HCT116 (cell line): ENCODE measurements around the gene THSD7B. TPM values are rescaled to one million over a fixed set of nuclear protein-coding genes. Genes with fewer than 3 reads are reported as not detected.

Experiments
- ATAC-seq: fragments of 200-7000 bp; cut with Tn5 transposase; 2 replicates; pipeline ENCODE4 v1.9.1; 2020; ENCODE audit warnings: mild to moderate bottlenecking, moderate library complexity
- BruUV-seq: library from RNA; stranded (reverse); fragments of 400-500 nt; replicated peaks from 2 replicates; lab custom pipeline; 2021; lab: Mats Ljungman, UMichigan
- CTCF ChIA-PET: fragments of 300-600 bp; sonication (Branson Sonifier 250); formaldehyde crosslinking; loops from one replicate; lab custom pipeline; 2021; ENCODE audit warnings: antibody characterized with exemption; lab: Charles Lee
- POLR2A ChIA-PET: fragments of 300-600, 350-600 bp; sonication (Branson Sonifier 250); formaldehyde crosslinking; loops from one replicate; lab custom pipeline; 2021; ENCODE audit warnings: antibody characterized with exemption; lab: Charles Lee
- RAD21 ChIA-PET, 2 experiments: fragments of 300-600 bp; sonication (Branson Sonifier 250); formaldehyde crosslinking; loops; one replicate each; lab custom pipeline; 2023; ENCODE audit warnings: low total read pairs in 2 of 2; ENCODE audit not compliant: uncharacterized antibody in 2 of 2, unreplicated experiment in 2 of 2, low non-redundant PET in 1 of 2; lab: Charles Lee
- DNase-seq: peaks from one replicate; pipeline ENCODE4 v3.0.0-alpha.2; 2010; ENCODE audit warnings: low read depth, low spot score
- H2AFZ ChIP-seq: fragments of 200-600 bp; shearing (Covaris generic), sonication (generic); 2 replicates; pipeline ENCODE4 v1.6.1; 2017; ENCODE audit warnings: low read depth, mixed run types, mixed read lengths, antibody characterized with exemption, low read length; ENCODE audit not compliant: poor library complexity, severe bottlenecking
- H3K27ac ChIP-seq: 2 replicates; pipeline ENCODE4 v1.5.1; 2012; ENCODE audit warnings: low read depth, low read length
- H3K27me3 ChIP-seq: fragments of 200-600 bp; sonication (generic); 2 replicates; pipeline ENCODE4 v1.6.1; 2016; ENCODE audit warnings: mixed run types, low read length, mixed read lengths; ENCODE audit not compliant: insufficient read depth
- H3K36me3 ChIP-seq, 2 experiments: fragments of 200-500 bp in 1 of 2; fragments of 200-600 bp in 1 of 2; sonication (Bioruptor generic) in 1 of 2; sonication (generic) in 1 of 2; 2 replicates each; pipeline versions ENCODE4 v1.5.1 to v1.6.1; 2014 to 2016; ENCODE audit warnings: low read length in 2 of 2, inconsistent platforms in 1 of 2, mixed read lengths in 1 of 2, mixed run types in 1 of 2; ENCODE audit not compliant: insufficient read depth in 2 of 2, control insufficient read depth in 1 of 2
- H3K4me1 ChIP-seq, 2 experiments: fragments of 200-600 bp in 1 of 2; sonication (generic) in 1 of 2; 2 replicates each; pipeline versions ENCODE4 v1.5.1 to v1.6.1; 2012 to 2017; ENCODE audit warnings: low read length in 2 of 2, inconsistent platforms in 1 of 2, mild to moderate bottlenecking in 1 of 2, mixed read lengths in 1 of 2, mixed run types in 1 of 2, moderate library complexity in 1 of 2; ENCODE audit not compliant: insufficient read depth in 2 of 2, control insufficient read depth in 1 of 2
- H3K4me2 ChIP-seq: fragments of 200-600 bp; sonication (generic); 2 replicates; pipeline ENCODE4 v1.6.1; 2017; ENCODE audit warnings: mixed run types, low read length, mixed read lengths
- H3K4me3 ChIP-seq, 2 experiments: fragments of 200-600 bp in 1 of 2; sonication (generic) in 1 of 2; replicated peaks in 1 of 2; 2 replicates each; pipeline ENCODE4 v1.5.1; 2011 to 2016; ENCODE audit warnings: low read length in 2 of 2, control low read depth in 1 of 2, low read depth in 1 of 2, mild to moderate bottlenecking in 1 of 2, mixed read lengths in 1 of 2, mixed run types in 1 of 2
- H3K79me2 ChIP-seq: fragments of 200-600 bp; sonication (generic); 2 replicates; pipeline ENCODE4 v1.6.1; 2017; ENCODE audit warnings: mild to moderate bottlenecking, mixed run types, low read length, moderate library complexity, mixed read lengths; ENCODE audit not compliant: insufficient read depth
- H3K9ac ChIP-seq: fragments of 200-600 bp; sonication (generic); 2 replicates; pipeline ENCODE4 v1.6.1; 2016; ENCODE audit warnings: low read length, mixed read lengths
- H3K9me2 ChIP-seq: fragments of 200-600 bp; sonication (generic), shearing (Covaris generic); 2 replicates; pipeline ENCODE4 v1.6.1; 2017; ENCODE audit warnings: mixed run types, mild to moderate bottlenecking, moderate library complexity; ENCODE audit not compliant: insufficient read depth
- H3K9me3 ChIP-seq, 2 experiments: fragments of 200-500 bp in 1 of 2; fragments of 200-600 bp in 1 of 2; sonication (Bioruptor generic) in 1 of 2; sonication (generic) in 1 of 2; 2 replicates each; pipeline ENCODE4 v1.6.1; 2014 to 2017; ENCODE audit warnings: low read length in 2 of 2, mixed read lengths in 2 of 2, inconsistent platforms in 1 of 2, low read depth in 1 of 2, mild to moderate bottlenecking in 1 of 2, mixed run types in 1 of 2, moderate library complexity in 1 of 2; ENCODE audit not compliant: control insufficient read depth in 1 of 2, insufficient read depth in 1 of 2
- H4K20me1 ChIP-seq: fragments of 200-600 bp; sonication (generic), shearing (Covaris generic); 2 replicates; pipeline ENCODE4 v1.6.1; 2017; ENCODE audit warnings: mixed run types, mild to moderate bottlenecking, moderate library complexity; ENCODE audit not compliant: insufficient read depth
- CBX3 ChIP-seq: IDR thresholded peaks from 2 replicates; pipeline ENCODE4 v1.6.1; 2012; ENCODE audit warnings: low read depth
- CEBPB ChIP-seq: IDR thresholded peaks from 2 replicates; pipeline ENCODE4 v1.6.1; 2012; ENCODE audit warnings: low read depth
- ELF1 ChIP-seq: IDR thresholded peaks from 2 replicates; pipeline ENCODE4 v1.6.1; 2012; ENCODE audit warnings: low read depth, borderline replicate concordance
- EZH2phosphoT487 ChIP-seq: fragments of 200-600 bp; IDR thresholded peaks from 2 replicates; pipeline ENCODE4 v1.6.1; 2018; ENCODE audit warnings: antibody characterized with exemption, borderline replicate concordance
- FOSL1 ChIP-seq: IDR thresholded peaks from 2 replicates; pipeline ENCODE4 v1.6.1; 2012; ENCODE audit warnings: low read depth
- POLR2A ChIP-seq: IDR thresholded peaks from 2 replicates; pipeline ENCODE4 v1.7.0; 2011; ENCODE audit warnings: borderline replicate concordance; ENCODE audit not compliant: insufficient read depth, insufficient read length; ENCODE audit errors: extremely low read depth
- SRF ChIP-seq: IDR thresholded peaks from 2 replicates; pipeline ENCODE4 v1.6.1; 2012; ENCODE audit warnings: low read depth
- TCF7L2 ChIP-seq: IDR thresholded peaks from 2 replicates; pipeline ENCODE4 v1.7.0; 2011; ENCODE audit warnings: borderline replicate concordance, inconsistent platforms; ENCODE audit not compliant: insufficient read depth, insufficient read length; ENCODE audit errors: extremely low read depth
- YY1 ChIP-seq: IDR thresholded peaks from 2 replicates; pipeline ENCODE4 v1.6.1; 2011; ENCODE audit warnings: low read length, low read depth, moderate library complexity, mild to moderate bottlenecking; ENCODE audit not compliant: insufficient replicate concordance; ENCODE audit errors: extremely low read depth
- ZNF274 ChIP-seq: fragments of 200-500 bp; sonication (Bioruptor generic); IDR thresholded peaks from 2 replicates; pipeline ENCODE4 v1.6.1; 2014; ENCODE audit warnings: mild to moderate bottlenecking, low read depth, low read length, inconsistent platforms
- intact Hi-C: fragments of 100-400 bp; cut with micrococcal nuclease; formaldehyde crosslinking; loops from 2 replicates; pipeline ENCODE4 v1.10.0; 2022
- total RNA-seq: library from RNA; stranded (reverse); gene quantifications from one replicate; pipeline ENCODE4 v1.2.1, GENCODE V29; 2021; ENCODE audit not compliant: unreplicated experiment
- TF ChIP-seq, protein P1 (sequence below): IDR thresholded peaks from 2 replicates; pipeline ENCODE4 v1.6.1; 2012
- TF ChIP-seq, protein P2 (sequence below): IDR thresholded peaks from 2 replicates; pipeline ENCODE4 v1.6.1; 2012
- TF ChIP-seq, protein P3 (sequence below): IDR thresholded peaks from 2 replicates; pipeline ENCODE4 v1.6.1; 2011; ENCODE audit warnings: mild to moderate bottlenecking, low read length, moderate library complexity; ENCODE audit not compliant: insufficient replicate concordance; ENCODE audit errors: extremely low read depth

THSD7B gene
- total RNA-seq, 1 experiment from 2014 or later: not detected

DNA sequence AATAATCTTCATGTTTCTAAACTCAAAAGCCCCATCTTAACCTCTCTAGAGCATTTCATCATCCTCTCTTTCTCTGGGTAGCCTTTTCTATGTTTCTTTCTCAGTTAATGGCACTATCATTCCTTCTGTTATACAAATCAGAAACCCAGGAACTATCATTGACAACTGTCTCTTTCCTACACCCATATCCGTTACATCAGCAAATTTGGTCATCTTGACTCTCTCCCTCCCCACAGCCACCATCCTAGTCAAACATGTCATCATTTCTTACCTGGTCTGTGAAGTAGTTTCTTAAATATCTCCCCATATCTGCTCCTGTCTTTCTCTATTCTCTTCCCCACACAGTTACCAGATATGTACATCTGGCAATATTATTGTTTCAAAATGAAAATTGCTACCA is 62.8 kb downstream of the THSD7B start:
- TF ChIP-seq, protein P1, sequence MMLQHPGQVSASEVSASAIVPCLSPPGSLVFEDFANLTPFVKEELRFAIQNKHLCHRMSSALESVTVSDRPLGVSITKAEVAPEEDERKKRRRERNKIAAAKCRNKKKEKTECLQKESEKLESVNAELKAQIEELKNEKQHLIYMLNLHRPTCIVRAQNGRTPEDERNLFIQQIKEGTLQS: no peak
- TF ChIP-seq CEBPB: no peak
- no peak for TF ChIP-seq CBX3
- no peak for TF ChIP-seq POLR2A
- TF ChIP-seq EZH2phosphoT487: no peak
- no peak for TF ChIP-seq TCF7L2
- TF ChIP-seq ELF1: no peak
- no peak for TF ChIP-seq FOSL1
- TF ChIP-seq, protein P2, sequence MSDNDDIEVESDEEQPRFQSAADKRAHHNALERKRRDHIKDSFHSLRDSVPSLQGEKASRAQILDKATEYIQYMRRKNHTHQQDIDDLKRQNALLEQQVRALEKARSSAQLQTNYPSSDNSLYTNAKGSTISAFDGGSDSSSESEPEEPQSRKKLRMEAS: no peak
- TF ChIP-seq YY1: no peak
- TF ChIP-seq, protein P3, sequence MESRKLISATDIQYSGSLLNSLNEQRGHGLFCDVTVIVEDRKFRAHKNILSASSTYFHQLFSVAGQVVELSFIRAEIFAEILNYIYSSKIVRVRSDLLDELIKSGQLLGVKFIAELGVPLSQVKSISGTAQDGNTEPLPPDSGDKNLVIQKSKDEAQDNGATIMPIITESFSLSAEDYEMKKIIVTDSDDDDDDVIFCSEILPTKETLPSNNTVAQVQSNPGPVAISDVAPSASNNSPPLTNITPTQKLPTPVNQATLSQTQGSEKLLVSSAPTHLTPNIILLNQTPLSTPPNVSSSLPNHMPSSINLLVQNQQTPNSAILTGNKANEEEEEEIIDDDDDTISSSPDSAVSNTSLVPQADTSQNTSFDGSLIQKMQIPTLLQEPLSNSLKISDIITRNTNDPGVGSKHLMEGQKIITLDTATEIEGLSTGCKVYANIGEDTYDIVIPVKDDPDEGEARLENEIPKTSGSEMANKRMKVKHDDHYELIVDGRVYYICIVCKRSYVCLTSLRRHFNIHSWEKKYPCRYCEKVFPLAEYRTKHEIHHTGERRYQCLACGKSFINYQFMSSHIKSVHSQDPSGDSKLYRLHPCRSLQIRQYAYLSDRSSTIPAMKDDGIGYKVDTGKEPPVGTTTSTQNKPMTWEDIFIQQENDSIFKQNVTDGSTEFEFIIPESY: no peak
- no peak for TF ChIP-seq SRF
- no peak for TF ChIP-seq ZNF274
- ATAC-seq (no peak), DNase-seq (no peak)
- CTCF ChIA-PET: no interaction called here
- no TSS peak for BruUV-seq
- no peak overlapping the region for H3K9ac ChIP-seq
- H3K27me3 ChIP-seq: no peaks in the 10 kb centered on the region
- RAD21 ChIA-PET: no interaction called here
- no peak overlapping the region for H3K27ac ChIP-seq
- H3K9me3 ChIP-seq: no peaks in the 10 kb centered on the region; a peak in 1 of 4 replicates
- no peaks in the 10 kb centered on the region for H3K79me2 ChIP-seq
- H3K4me3 ChIP-seq: no peak overlapping the region
- no peak overlapping the region for H2AFZ ChIP-seq
- POLR2A ChIA-PET: no interaction called here
- no peaks in the 10 kb centered on the region for H3K9me2 ChIP-seq
- no peak overlapping the region for H3K4me2 ChIP-seq
- intact Hi-C loops: no loop called here
- H3K36me3 ChIP-seq: no peaks in the 10 kb centered on the region
- H4K20me1 ChIP-seq: no peaks in the 10 kb centered on the region
- H3K4me1 ChIP-seq: no peaks in the 10 kb centered on the region
